HG03432 (cell line): Measurements from ENCODE around the gene RAB31.

Source experiments
- ATAC-seq: cut with Tn5 transposase; IDR thresholded peaks from one replicate; pipeline ENCODE4 v1.9.1; 2021; ENCODE audit warnings: mild to moderate bottlenecking, moderate library complexity; ENCODE audit not compliant: unreplicated experiment

The RAB31 gene

GRCh38 chr18:9691235-9691634, 16.9 kb upstream of the RAB31 start:
- ATAC-seq = peak; percentile 39

DNA sequence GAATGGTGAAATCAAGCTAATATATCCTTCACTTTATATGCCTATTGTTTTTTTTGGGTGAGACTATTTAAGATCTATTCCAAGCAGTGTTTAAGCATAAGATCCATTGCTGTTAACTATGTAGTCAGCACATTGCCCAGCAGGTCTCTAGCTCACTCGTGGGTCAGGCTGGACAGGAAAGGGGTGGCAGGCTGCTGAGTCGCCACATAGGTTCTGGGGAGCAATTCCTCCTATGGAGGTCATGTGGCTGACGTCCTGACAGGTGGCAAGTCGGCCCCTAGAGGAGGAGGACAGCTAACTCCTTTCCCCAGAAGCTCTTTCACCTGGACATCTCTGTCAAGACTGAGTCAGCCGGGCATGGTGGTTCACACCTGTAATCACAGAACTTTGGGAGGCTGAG, 13.9 kb upstream of the RAB31 start:
- ATAC-seq = no peak

DNA sequence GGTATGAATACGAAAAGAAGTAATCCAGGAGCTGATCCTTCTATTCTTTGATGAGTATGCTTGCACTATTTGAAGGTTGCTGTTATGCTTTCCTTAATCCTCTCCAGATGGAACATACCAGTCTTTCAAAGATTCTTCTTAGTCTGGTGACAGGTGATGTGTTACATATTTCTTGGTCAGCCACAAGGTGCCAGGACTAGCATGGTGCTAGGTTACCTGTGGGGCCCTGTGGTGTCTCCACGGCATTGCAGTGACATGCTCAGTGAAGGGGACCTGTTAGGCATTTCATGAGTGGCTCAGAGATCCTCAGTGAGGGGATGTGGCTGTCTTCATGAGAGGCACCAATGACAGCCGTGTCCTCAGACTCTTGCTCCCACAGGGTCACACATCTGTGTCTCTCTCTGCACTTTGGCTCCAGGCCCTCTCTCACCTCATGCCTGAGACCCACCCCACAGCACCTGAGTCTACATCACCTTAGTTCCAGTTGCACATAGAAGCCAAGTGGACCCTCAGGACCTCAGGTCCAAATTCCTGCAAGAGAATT, 13.1 kb upstream of the RAB31 start:
- ATAC-seq = no peak

- ATAC-seq = no peak
Observed at GRCh38 chr18:9695605-9696004, 12.5 kb upstream of the RAB31 start.

DNA sequence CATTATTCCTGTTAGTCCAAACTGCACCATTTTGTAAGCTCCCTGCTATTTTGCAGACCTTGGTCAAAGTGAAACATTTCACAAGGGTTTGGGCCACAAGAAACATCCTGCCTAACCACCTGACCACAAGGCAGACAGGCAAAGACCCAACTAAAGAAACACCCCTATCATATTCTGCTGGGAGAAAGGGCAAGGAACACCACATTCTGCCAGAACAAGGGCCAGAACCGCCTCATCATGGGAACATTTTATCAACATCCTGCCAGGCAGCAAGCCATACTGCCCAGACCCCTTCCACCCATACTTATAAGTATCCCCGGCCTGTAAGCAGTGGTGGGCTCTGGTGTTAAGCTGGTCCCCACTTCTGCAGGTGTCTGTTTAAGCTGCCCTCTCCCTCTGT, 12.0 kb upstream of the RAB31 start:
- no peak for ATAC-seq

DNA sequence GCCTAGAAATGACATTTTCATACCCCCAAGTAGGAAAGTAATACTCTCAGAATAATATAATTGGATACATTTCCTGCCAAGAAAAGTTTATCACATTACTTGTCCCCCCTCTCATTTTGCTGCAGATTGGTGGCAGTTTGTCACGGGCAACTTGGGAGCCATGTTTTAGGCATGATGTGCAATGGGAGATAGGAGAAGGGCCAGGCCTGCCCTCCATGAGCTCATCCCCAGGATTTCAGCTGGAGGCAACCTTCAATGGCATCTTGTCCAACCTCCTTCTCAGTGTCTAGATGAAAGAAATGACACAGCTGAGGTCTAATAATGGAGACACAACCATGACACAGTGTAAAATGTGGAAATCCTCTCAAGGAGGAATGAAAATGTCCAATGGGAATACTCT, 11.4 kb upstream of the RAB31 start:
- ATAC-seq = no peak

DNA sequence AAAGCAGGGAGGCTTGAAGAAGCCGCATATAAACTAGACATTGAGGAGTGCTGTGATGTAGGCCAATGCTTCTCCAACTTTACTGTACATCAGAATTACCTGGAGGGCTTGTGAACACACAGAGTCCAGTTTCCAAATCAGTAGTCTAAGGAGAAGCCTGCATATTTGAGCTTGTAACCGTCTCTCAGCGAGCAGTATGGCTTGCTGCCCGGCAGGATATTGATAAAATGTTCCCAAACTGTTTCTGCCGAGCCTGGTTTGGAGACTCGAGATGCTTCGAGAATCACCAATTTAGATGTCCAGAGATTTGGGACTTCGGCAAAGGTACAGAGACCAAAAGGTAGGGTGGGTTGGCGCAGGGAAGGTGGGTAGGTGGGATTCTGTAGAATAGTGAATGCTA, 11.0 kb upstream of the RAB31 start:
- ATAC-seq = no peak

- no peak for ATAC-seq
Observed at GRCh38 chr18:9698497-9698896, 9.6 kb upstream of the RAB31 start.

DNA sequence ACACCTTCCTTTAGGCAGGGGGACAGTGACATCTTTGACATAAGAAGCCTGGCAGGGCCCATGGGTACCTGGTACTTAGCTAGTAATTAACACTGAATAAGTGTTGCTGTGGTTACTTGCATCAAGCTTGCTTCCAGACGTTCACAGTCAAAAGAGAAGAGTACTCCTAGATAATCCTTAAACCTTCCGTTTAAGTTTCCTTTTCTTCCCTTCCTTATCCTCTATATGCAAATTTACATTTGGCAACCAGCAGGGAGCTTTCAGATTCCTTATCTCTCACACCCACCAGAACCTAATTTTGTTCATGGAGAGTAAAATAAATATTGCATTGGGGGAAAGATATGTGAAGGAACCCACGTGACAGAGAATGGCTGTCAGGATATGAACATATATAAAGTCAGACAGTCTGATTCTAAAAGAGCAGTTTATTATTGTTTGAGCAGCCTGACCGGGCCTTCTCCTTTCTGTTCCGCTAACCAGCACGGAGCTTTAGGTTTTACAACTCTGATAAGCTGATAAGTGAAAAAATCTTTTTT, 7.8 kb upstream of the RAB31 start:
- ATAC-seq = no peak

DNA sequence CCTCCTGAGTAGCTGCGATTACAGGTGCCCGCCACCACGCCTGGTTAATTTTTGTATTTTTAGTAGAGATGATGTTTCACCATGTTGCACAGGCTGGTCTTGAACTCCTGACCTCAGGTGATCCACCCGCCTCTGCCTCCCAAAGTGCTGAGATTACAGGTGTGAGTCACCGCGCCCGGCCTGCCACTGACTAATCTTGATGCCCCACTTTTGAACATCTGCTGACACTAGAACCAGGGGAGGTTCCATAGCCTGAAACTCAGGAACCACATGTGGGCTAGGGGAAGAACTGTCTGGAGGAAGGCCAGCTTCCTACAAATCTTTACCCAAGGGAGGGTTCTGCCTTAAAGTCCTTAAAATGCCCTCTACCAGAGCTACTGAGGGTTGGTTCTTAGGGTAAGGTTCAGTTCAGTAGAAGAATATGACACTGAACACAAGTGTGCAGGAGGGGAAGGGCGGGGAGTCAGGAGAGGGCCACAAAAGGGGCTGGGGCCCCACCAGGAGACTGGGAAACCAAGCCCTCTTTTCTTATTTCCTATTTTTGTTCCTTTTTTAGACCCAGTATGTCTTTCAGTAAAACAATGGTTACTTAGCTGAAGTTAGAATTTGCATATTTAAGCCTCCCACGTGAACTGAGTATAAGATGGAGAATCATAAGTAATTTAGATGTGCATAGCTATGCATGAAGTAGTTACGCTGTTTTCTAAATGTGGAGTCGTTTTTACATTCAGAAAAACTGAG, 6.3 kb upstream of the RAB31 start:
- ATAC-seq = peak; percentile 48

- no peak for ATAC-seq
Observed at GRCh38 chr18:9704233-9705118, 3.6 kb upstream of the RAB31 start.

- no peak for ATAC-seq
Observed at GRCh38 chr18:9705183-9705829, 2.8 kb upstream of the RAB31 start.

DNA sequence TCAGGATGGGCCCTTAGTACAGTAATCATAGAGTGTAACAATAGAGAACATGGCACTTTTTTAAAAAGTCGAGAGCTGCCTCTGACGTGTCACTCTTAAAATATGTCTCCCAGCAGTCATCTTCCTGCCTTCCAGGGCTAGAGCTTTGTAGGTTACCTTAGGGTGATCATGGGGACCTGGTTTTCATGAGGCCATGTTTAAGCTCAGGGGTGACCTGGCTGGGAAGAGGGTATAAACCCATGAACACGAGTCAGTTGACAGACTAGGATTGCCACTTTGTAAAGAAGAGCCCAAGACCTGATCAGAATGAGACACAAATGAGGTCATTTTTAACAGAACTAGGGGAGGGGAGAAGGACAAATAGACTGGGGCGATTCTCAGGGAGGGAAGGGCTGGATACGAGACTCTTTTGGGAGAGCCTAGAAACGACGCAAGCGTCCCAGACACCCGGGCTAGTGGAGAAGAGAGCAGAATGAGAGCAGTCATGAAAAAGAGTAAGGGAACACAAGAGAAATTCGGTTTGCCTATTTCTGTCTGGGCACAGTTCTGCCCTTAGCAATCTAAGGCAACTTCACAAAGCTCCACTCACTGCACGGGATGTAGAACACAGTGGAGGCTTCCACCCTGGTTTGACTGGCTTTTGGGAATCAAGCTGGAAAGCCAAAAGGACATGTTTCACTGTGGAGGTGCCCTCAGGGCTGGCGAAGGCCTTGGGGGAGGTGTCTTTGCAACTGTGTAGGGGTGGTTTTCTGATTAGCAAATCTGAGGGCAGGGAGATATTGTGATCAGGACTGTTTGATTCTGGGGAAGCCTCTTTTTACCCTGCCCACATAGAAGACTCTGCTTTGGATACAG, 1.8 kb upstream of the RAB31 start:
- no peak for ATAC-seq

GRCh38 chr18:9707381-9708056, 582 bp upstream of the RAB31 start:
- no peak for ATAC-seq

- peak; percentile 6 for ATAC-seq
Observed at GRCh38 chr18:9708434-9709303, 568 bp downstream of the RAB31 start.

- no peak for ATAC-seq
Observed at GRCh38 chr18:9709304-9709877, 1.3 kb downstream of the RAB31 start.

DNA sequence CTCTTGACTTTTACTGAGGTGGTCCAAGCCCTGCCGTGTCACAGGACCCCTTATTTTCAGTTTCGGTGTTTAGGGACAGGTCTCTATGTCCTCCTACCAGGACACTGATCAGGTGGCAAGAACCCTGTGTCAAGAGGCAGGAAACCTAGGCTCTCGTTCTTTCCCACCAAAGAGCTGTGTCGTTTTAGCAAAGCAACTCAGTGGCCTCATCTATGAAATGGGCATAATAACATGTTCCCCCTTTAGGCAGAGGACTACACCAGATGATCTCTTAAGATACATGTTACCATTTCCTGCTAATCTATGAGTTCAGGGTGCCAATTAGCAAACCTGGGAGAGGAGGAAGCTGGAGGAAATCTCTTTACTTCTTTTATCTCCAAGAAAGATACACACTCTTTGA, 1.9 kb downstream of the RAB31 start:
- no peak for ATAC-seq

- peak; percentile 67 for ATAC-seq
Observed at GRCh38 chr18:9711361-9712129, 3.4 kb downstream of the RAB31 start.
